Stomach smooth muscle (tissue), 2 donors: ENCODE measurements around the gene RYK.

Source experiments
- H3K27ac ChIP-seq: one replicate; pipeline ENCODE4 v1.7.0; 2013; ENCODE audit warnings: mild to moderate bottlenecking, low read length, inconsistent platforms
- H3K27me3 ChIP-seq, 2 donors: one replicate each; pipeline ENCODE4 v1.7.0; 2013; ENCODE audit warnings: low read length in 2 of 2; ENCODE audit not compliant: insufficient read depth in 2 of 2, control insufficient read depth in 1 of 2
- H3K36me3 ChIP-seq, 2 donors: one replicate each; pipeline ENCODE4 v1.7.0; 2013; ENCODE audit warnings: low read length in 2 of 2; ENCODE audit not compliant: control insufficient read depth in 2 of 2, insufficient read depth in 2 of 2
- H3K4me1 ChIP-seq: one replicate; pipeline ENCODE4 v1.7.0; 2013; ENCODE audit warnings: low read length; ENCODE audit not compliant: control insufficient read depth, insufficient read depth
- H3K4me3 ChIP-seq, 2 donors: one replicate each; pipeline ENCODE4 v1.7.0; 2013; ENCODE audit warnings: low read length in 2 of 2
- H3K9ac ChIP-seq, 2 donors: one replicate each; pipeline ENCODE4 v1.7.0; 2013; ENCODE audit warnings: low read length in 2 of 2, mild to moderate bottlenecking in 1 of 2
- H3K9me3 ChIP-seq, 2 donors: one replicate each; pipeline ENCODE4 v1.7.0; 2013; ENCODE audit warnings: low read length in 2 of 2; ENCODE audit not compliant: control insufficient read depth in 2 of 2
- donor health status: healthy.
- donor health status: Pancreatic carcinoma.

Gene RYK

DNA sequence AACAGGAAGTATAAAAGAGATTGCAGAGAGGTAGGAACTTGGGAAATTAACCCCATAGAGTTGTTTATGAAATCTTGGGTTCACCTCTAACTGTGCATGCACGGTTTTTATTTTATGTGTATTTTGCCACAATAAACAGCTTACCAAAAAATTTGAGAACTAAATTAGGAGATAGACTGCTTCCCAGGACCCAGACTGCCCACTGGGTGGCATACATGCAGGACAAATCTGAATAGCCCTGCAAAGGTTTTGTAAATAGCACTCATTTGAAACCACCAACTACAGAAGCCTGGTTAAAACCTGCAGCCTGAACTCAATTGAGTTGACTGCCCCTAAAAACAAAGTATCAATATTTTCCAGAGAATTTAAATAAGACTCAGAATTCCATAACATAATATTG is 124.5 kb downstream of the RYK start:
- no peak overlapping the region for H3K4me3 ChIP-seq
- peaks cover 0 to 4% of the 10 kb centered on the region in 2 donors for H3K36me3 ChIP-seq
- H3K27ac ChIP-seq, result no peak overlapping the region
- no peaks in the 10 kb centered on the region for H3K9me3 ChIP-seq
- H3K9ac ChIP-seq, result no peak overlapping the region
- H3K4me1 ChIP-seq, result no peaks in the 10 kb centered on the region
- H3K27me3 ChIP-seq, result no peaks in the 10 kb centered on the region

DNA sequence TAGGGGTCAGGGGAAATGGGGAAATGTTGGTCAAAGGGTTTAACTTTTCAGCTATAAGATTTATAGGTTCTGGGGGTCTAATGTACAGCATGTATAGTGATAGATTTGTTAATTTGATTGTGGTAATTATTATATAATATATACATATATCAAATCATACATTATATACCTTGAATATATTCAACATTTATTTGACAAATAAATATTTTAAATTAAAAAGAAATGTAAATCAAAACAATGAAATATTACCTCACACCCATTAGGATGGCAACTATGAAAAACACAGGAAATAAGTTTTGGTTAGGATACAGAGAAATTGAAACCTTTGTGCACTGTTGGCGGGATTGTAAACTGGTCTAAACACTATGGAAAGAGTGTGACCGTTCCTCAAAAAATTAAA is 135.9 kb downstream of the RYK start:
- H3K27me3 ChIP-seq, result no peaks in the 10 kb centered on the region
- no peaks in the 10 kb centered on the region for H3K9me3 ChIP-seq
- no peak overlapping the region for H3K27ac ChIP-seq
- H3K36me3 ChIP-seq, result no peaks in the 10 kb centered on the region
- no peak overlapping the region for H3K9ac ChIP-seq
- H3K4me3 ChIP-seq, result no peak overlapping the region
- no peaks in the 10 kb centered on the region for H3K4me1 ChIP-seq

- H3K27ac ChIP-seq, result no peak overlapping the region
- H3K9me3 ChIP-seq, result no peaks in the 10 kb centered on the region
- no peaks in the 10 kb centered on the region for H3K27me3 ChIP-seq
- H3K4me3 ChIP-seq, result no peak overlapping the region
- no peaks in the 10 kb centered on the region for H3K4me1 ChIP-seq
- no peaks in the 10 kb centered on the region for H3K36me3 ChIP-seq
- H3K9ac ChIP-seq, result no peak overlapping the region
Observed at GRCh38 chr3:134111616-134112015, 139.0 kb downstream of the RYK start.

DNA sequence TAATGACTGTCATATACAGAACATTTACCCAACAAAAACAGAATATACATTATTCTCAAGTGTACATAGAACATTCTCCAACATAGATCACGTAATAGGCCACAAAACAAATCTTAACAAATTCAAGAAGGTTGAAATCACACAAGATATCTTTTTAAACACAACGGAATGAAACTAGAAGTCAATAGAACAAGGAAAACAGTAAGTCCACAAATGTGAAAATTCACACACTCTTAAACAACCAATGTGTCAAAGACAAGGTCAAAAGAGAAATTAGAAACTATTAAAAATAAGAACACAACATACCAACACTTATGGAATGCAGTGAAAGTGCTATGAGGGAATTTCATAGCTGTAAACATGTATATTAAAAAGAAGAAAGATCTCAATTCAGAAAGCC is 139.7 kb downstream of the RYK start:
- H3K4me3 ChIP-seq, result no peak overlapping the region
- no peaks in the 10 kb centered on the region for H3K4me1 ChIP-seq
- H3K9ac ChIP-seq, result no peak overlapping the region
- H3K27ac ChIP-seq, result no peak overlapping the region
- H3K27me3 ChIP-seq, result no peaks in the 10 kb centered on the region
- no peaks in the 10 kb centered on the region for H3K36me3 ChIP-seq
- no peaks in the 10 kb centered on the region for H3K9me3 ChIP-seq
